OCI-LY1 (cell line): ENCODE measurements around the gene CD276.

ENCODE experiments used
- EZH2 ChIP-seq: fragments of 200-600 bp; sonication (generic), shearing (Covaris generic); IDR thresholded peaks from 2 replicates; pipeline ENCODE4 v1.8.0; 2017; ENCODE audit warnings: borderline replicate concordance, mixed run types, mild to moderate bottlenecking, antibody characterized with exemption, low read length, moderate library complexity, mixed read lengths
- TF ChIP-seq, protein P1 (sequence below): fragments of 200-600 bp; sonication (generic), shearing (Covaris generic); IDR thresholded peaks from 2 replicates; pipeline ENCODE4 v1.5.1; 2017; ENCODE audit warnings: mild to moderate bottlenecking, antibody characterized with exemption, low read length, moderate library complexity, mixed read lengths

DNA sequence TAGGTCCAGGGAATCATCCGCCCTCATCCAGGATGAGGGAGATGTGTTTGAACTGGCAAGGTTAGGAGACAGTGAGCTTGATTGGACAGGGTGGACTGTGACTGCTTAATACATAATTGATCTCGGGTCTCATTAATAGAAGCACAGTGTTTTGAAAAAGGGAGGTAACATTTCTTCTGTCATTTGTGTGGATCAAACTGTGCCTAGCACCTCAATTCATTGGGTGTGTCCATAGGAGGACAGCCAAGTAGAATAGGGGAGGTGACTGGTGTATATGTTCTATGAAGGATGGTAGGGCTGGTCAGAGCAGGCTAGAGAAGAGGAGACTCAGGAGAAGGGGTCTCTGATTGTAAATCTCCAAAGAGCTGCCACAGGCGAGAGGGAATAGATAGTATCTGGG lies 71.8 kb downstream of the CD276 start:
- TF ChIP-seq, protein P1, sequence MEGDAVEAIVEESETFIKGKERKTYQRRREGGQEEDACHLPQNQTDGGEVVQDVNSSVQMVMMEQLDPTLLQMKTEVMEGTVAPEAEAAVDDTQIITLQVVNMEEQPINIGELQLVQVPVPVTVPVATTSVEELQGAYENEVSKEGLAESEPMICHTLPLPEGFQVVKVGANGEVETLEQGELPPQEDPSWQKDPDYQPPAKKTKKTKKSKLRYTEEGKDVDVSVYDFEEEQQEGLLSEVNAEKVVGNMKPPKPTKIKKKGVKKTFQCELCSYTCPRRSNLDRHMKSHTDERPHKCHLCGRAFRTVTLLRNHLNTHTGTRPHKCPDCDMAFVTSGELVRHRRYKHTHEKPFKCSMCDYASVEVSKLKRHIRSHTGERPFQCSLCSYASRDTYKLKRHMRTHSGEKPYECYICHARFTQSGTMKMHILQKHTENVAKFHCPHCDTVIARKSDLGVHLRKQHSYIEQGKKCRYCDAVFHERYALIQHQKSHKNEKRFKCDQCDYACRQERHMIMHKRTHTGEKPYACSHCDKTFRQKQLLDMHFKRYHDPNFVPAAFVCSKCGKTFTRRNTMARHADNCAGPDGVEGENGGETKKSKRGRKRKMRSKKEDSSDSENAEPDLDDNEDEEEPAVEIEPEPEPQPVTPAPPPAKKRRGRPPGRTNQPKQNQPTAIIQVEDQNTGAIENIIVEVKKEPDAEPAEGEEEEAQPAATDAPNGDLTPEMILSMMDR = no peak
- no peak for TF ChIP-seq EZH2
